PFSK-1 (cell line): ENCODE data around the gene SCN1B.

Experiments used
- FOXP2 ChIP-seq: optimal IDR thresholded peaks from 2 replicates; pipeline ENCODE3; 2011; ENCODE audit warnings: borderline replicate concordance, control low read depth, inconsistent platforms; ENCODE audit not compliant: insufficient read depth; ENCODE audit errors: extremely low read length, extremely low read depth
- POLR2AphosphoS5 ChIP-seq: IDR thresholded peaks from 2 replicates; pipeline ENCODE4 v1.6.1; 2012; ENCODE audit warnings: low read depth, mild to moderate bottlenecking, control low read depth, low read length, moderate library complexity
- SIN3A ChIP-seq: IDR thresholded peaks from 2 replicates; pipeline ENCODE4 v1.6.1; 2012; ENCODE audit warnings: mild to moderate bottlenecking, low read length, moderate library complexity, borderline replicate concordance; ENCODE audit not compliant: insufficient read depth
- TAF1 ChIP-seq: IDR thresholded peaks from 2 replicates; pipeline ENCODE4 v1.6.1; 2012; ENCODE audit warnings: low read length, control low read depth, borderline replicate concordance; ENCODE audit not compliant: insufficient read depth
- TF ChIP-seq, protein P1 (sequence below), 2 experiments: IDR thresholded peaks; 2 replicates each; pipeline versions ENCODE4 v1.6.1 to v1.8.0; 2011 to 2012; ENCODE audit warnings: low read depth in 2 of 2, low read length in 2 of 2, control low read depth in 1 of 2, inconsistent platforms in 1 of 2, mild to moderate bottlenecking in 1 of 2, moderate library complexity in 1 of 2; ENCODE audit not compliant: insufficient read depth in 1 of 2

SCN1B gene

DNA sequence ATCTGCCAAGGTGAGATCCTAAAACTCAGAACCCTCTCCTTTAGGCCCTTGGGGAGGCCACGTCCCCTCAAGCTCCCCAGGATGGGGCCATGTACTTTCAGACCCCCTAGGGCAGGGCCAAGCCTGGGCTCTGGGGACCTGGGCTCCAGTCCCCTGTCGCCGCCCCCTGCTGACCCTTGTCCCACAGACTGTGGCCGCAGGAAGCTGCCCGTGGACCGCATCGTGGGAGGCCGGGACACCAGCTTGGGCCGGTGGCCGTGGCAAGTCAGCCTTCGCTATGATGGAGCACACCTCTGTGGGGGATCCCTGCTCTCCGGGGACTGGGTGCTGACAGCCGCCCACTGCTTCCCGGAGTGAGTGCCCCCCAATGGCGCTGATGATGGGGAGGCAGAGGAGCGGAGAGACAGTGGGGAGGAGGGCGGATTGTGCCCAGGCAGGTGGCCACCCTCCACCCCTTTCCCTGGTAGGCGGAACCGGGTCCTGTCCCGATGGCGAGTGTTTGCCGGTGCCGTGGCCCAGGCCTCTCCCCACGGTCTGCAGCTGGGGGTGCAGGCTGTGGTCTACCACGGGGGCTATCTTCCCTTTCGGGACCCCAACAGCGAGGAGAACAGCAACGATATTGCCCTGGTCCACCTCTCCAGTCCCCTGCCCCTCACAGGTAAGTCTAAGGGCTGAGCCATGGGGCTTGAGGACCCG, 30.0 kb downstream of the SCN1B start:
- TF ChIP-seq SIN3A (no peak), FOXP2 (no peak)

- TF ChIP-seq SIN3A (no peak), FOXP2 (no peak)
Measured at GRCh38 chr19:35061583-35062373, 31.5 kb downstream of the SCN1B start.

DNA sequence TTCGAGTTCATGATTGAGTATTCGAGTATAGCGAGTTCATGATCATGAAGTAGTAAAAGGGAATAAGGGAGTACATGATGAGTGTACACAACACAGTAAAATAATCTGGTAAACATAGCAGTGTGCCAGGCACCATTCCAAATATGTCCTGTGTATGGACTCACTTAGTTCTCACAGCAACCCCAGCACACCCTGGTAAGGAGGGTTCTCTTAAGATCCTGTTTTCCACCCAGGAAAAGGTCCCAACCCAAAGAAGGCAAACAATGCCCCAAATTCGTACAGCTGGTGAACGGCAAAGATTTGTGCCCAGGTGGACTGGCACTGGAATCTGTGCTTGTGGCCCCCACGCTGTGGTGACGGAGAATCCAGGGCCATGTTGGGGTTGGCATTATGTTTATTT, 32.7 kb downstream of the SCN1B start:
- TF ChIP-seq, protein P1, sequence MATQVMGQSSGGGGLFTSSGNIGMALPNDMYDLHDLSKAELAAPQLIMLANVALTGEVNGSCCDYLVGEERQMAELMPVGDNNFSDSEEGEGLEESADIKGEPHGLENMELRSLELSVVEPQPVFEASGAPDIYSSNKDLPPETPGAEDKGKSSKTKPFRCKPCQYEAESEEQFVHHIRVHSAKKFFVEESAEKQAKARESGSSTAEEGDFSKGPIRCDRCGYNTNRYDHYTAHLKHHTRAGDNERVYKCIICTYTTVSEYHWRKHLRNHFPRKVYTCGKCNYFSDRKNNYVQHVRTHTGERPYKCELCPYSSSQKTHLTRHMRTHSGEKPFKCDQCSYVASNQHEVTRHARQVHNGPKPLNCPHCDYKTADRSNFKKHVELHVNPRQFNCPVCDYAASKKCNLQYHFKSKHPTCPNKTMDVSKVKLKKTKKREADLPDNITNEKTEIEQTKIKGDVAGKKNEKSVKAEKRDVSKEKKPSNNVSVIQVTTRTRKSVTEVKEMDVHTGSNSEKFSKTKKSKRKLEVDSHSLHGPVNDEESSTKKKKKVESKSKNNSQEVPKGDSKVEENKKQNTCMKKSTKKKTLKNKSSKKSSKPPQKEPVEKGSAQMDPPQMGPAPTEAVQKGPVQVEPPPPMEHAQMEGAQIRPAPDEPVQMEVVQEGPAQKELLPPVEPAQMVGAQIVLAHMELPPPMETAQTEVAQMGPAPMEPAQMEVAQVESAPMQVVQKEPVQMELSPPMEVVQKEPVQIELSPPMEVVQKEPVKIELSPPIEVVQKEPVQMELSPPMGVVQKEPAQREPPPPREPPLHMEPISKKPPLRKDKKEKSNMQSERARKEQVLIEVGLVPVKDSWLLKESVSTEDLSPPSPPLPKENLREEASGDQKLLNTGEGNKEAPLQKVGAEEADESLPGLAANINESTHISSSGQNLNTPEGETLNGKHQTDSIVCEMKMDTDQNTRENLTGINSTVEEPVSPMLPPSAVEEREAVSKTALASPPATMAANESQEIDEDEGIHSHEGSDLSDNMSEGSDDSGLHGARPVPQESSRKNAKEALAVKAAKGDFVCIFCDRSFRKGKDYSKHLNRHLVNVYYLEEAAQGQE (IDR thresholded peaks at IDR 0.05; ENCODE audit: insufficient read depth in 1 of 2, low read depth in 2 of 2, low read length in 2 of 2) = no peak
- no peak for TF ChIP-seq TAF1
- TF ChIP-seq FOXP2 = no peak
- TF ChIP-seq SIN3A = no peak

DNA sequence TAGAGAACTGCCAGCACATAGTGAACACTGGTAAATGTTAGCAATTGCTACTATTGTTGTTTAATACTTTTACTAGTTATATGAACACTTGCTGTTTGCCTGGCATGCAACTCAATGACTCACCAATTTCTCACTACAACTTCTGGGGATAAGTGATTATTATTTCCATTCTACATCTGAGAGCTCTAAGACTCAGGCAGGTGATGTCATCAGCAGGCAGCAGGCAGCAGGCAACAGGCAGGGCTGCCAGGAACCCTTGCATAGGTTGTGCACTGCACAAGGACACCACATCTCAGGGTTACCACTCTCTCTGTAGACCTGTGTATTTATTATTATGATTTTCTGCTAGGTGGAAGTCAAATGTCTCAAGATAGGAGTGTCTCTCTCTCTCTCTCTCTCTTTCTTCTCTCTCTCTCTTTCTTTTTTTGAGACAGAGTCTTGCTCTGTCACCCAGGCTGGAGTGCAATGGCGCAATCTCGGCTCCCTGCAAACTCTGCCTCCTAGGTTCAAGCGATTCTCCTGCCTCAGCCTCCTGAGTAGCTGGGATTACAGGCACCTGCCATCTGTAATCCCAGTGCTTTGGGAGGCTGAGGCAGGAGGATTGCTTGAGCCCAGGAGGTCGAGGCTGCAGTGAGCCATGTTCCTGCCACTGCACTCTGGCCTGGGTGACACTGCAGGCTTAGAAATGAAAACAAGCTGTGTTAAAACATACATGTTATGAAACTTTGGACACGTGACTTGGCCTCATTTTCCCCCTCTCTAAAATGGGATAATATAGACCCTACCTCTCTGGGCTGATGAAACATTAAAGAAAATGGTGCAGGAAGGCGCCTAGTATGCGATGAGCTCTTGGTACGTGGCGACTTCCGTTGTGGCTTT, 33.9 kb downstream of the SCN1B start:
- no peak for TF ChIP-seq SIN3A
- TF ChIP-seq POLR2AphosphoS5 = no peak
- TF ChIP-seq FOXP2 = no peak
- TF ChIP-seq, protein P1 (IDR thresholded peaks at IDR 0.05; ENCODE audit: insufficient read depth in 1 of 2, low read depth in 2 of 2, low read length in 2 of 2) = no peak
- TF ChIP-seq TAF1 = no peak

DNA sequence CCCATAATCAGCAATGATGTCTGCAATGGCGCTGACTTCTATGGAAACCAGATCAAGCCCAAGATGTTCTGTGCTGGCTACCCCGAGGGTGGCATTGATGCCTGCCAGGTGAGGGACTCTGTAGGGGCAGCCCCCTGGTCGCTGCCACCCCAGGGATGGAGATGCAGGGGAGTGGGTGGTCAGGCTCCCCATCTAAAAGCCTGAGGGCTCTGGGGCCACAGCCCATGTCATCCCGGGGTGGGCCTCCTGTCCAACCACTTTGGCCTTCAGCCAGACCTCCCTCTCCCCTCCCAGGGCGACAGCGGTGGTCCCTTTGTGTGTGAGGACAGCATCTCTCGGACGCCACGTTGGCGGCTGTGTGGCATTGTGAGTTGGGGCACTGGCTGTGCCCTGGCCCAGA, 35.3 kb downstream of the SCN1B start:
- TF ChIP-seq FOXP2 (no peak), TAF1 (no peak), POLR2AphosphoS5 (no peak), SIN3A (no peak)
- TF ChIP-seq, protein P1 (IDR thresholded peaks at IDR 0.05; ENCODE audit: insufficient read depth in 1 of 2, low read depth in 2 of 2, low read length in 2 of 2) = no peak
